Osteoblast (primary cell): ENCODE data around the gene MAPKAPK2. TPM values are rescaled to one million over a fixed set of nuclear protein-coding genes. Genes with fewer than 3 reads are reported as not detected.

ENCODE experiments used
- DNase-seq: peaks from one replicate; pipeline ENCODE4 v3.0.0; 2011; ENCODE audit warnings: low spot score, mixed read lengths; ENCODE audit not compliant: insufficient read length; ENCODE audit errors: missing footprints
- H2AFZ ChIP-seq: 2 replicates; pipeline ENCODE4 v1.6.0; 2011; ENCODE audit warnings: mild to moderate bottlenecking, low read length
- H3K27ac ChIP-seq: 2 replicates; pipeline ENCODE4 v1.5.1; 2011; ENCODE audit warnings: mild to moderate bottlenecking, low read depth, low read length, moderate library complexity
- H3K27me3 ChIP-seq: 2 replicates; pipeline ENCODE4 v1.6.0; 2012; ENCODE audit warnings: mild to moderate bottlenecking, control low read depth, inconsistent platforms, low read length, moderate library complexity; ENCODE audit not compliant: insufficient read depth
- H3K36me3 ChIP-seq: 2 replicates; pipeline ENCODE4 v1.5.1; 2011; ENCODE audit warnings: mild to moderate bottlenecking, low read length, control low read depth, moderate library complexity; ENCODE audit not compliant: insufficient read depth
- H3K4me1 ChIP-seq: 2 replicates; pipeline ENCODE4 v1.5.1; 2011; ENCODE audit warnings: mild to moderate bottlenecking, low read length, control low read depth, moderate library complexity; ENCODE audit not compliant: insufficient read depth
- H3K4me2 ChIP-seq: 2 replicates; pipeline ENCODE4 v1.6.0; 2011; ENCODE audit warnings: mild to moderate bottlenecking, low read length; ENCODE audit not compliant: insufficient read depth
- H3K4me3 ChIP-seq: fragments of 200-600 bp; sonication (generic); 3 replicates; pipeline ENCODE4 v1.5.1; 2012; ENCODE audit warnings: mild to moderate bottlenecking, low read length, inconsistent platforms; ENCODE audit not compliant: insufficient read depth
- H3K79me2 ChIP-seq: 2 replicates; pipeline ENCODE4 v1.6.0; 2012; ENCODE audit warnings: mild to moderate bottlenecking, low read length, control low read depth, inconsistent platforms; ENCODE audit not compliant: insufficient read depth
- H3K9me3 ChIP-seq: 2 replicates; pipeline ENCODE4 v1.5.1; 2011; ENCODE audit warnings: low read depth, low read length, control low read depth
- H4K20me1 ChIP-seq: 2 replicates; pipeline ENCODE4 v1.6.0; 2012; ENCODE audit warnings: mild to moderate bottlenecking, low read length, control low read depth; ENCODE audit not compliant: insufficient read depth
- CTCF ChIP-seq: IDR thresholded peaks from 2 replicates; pipeline ENCODE4 v1.5.1; 2011; ENCODE audit warnings: mild to moderate bottlenecking, low read depth, low read length, moderate library complexity; ENCODE audit errors: extremely low read depth
- total RNA-seq: library from RNA; depleted of rRNA; stranded (reverse); fragments of >200 nt; gene quantifications from 2 replicates; pipeline ENCODE4 v1.2.3, GENCODE V29; 2012

Gene MAPKAPK2
- total RNA-seq, 1 donor, result 38.0 TPM

- H3K4me2 ChIP-seq, result no peak overlapping the region
- TF ChIP-seq CTCF, result no peak
Measured at GRCh38 chr1:206716870-206717673, 32.4 kb downstream of the MAPKAPK2 start.

GRCh38 chr1:206717674-206717989 lies 32.9 kb downstream of the MAPKAPK2 start:
- H3K36me3 ChIP-seq, result no peaks in the 10 kb centered on the region
- peak overlapping the region; percentile 28 for H3K27ac ChIP-seq
- H3K9me3 ChIP-seq, result no peaks in the 10 kb centered on the region
- H3K27me3 ChIP-seq, result no peaks in the 10 kb centered on the region
- no peak for DNase-seq
- no peak overlapping the region for H3K4me2 ChIP-seq
- no peak for TF ChIP-seq CTCF
- no peak overlapping the region for H3K4me3 ChIP-seq
- peaks cover 37% of the 10 kb centered on the region for H3K4me1 ChIP-seq
- peaks cover 77% of the 10 kb centered on the region for H4K20me1 ChIP-seq
- peaks cover 96% of the 10 kb centered on the region for H3K79me2 ChIP-seq
- no peak overlapping the region for H2AFZ ChIP-seq

More at GRCh38 chr1:206716870-206717673, 32.4 kb downstream of the MAPKAPK2 start:
- peaks cover 73% of the 10 kb centered on the region for H4K20me1 ChIP-seq
- H3K27ac ChIP-seq, result peak overlapping the region; percentile 39
- no peak overlapping the region for H3K4me3 ChIP-seq
- H3K36me3 ChIP-seq, result no peaks in the 10 kb centered on the region
- no peaks in the 10 kb centered on the region for H3K27me3 ChIP-seq
- DNase-seq, result no peak
- H2AFZ ChIP-seq, result no peak overlapping the region
- no peaks in the 10 kb centered on the region for H3K9me3 ChIP-seq
- H3K79me2 ChIP-seq, result peaks cover 97% of the 10 kb centered on the region
- H3K4me1 ChIP-seq, result peaks cover 34% of the 10 kb centered on the region

- Histone ChIP-seq H3K4me1 (peaks cover 43% of the 10 kb centered on the region), H3K27ac (no peak overlapping the region), H2AFZ (no peak overlapping the region), H3K4me2 (no peak overlapping the region), H3K36me3 (no peaks in the 10 kb centered on the region), H3K79me2 (peaks cover 96% of the 10 kb centered on the region), H3K9me3 (no peaks in the 10 kb centered on the region), H3K4me3 (no peak overlapping the region), H4K20me1 (peaks cover 78% of the 10 kb centered on the region), H3K27me3 (no peaks in the 10 kb centered on the region)
- DNase-seq, result no peak
- TF ChIP-seq CTCF, result no peak
Measured at GRCh38 chr1:206719169-206719839, 34.6 kb downstream of the MAPKAPK2 start.

GRCh38 chr1:206721454-206721853 lies 36.7 kb downstream of the MAPKAPK2 start:
- peak overlapping the region; percentile 16 for H3K27ac ChIP-seq
- no peaks in the 10 kb centered on the region for H3K27me3 ChIP-seq
- TF ChIP-seq CTCF, result no peak
- H3K4me1 ChIP-seq, result peaks cover 34% of the 10 kb centered on the region
- DNase-seq, result no peak
- H4K20me1 ChIP-seq, result peaks cover 80% of the 10 kb centered on the region
- H3K4me3 ChIP-seq, result no peak overlapping the region
- no peaks in the 10 kb centered on the region for H3K9me3 ChIP-seq
- H3K36me3 ChIP-seq, result no peaks in the 10 kb centered on the region
- H2AFZ ChIP-seq, result no peak overlapping the region
- peaks cover 95% of the 10 kb centered on the region for H3K79me2 ChIP-seq
- H3K4me2 ChIP-seq, result no peak overlapping the region
